Measurements from ENCODE around the gene CNTROB.

The CNTROB gene

DNA sequence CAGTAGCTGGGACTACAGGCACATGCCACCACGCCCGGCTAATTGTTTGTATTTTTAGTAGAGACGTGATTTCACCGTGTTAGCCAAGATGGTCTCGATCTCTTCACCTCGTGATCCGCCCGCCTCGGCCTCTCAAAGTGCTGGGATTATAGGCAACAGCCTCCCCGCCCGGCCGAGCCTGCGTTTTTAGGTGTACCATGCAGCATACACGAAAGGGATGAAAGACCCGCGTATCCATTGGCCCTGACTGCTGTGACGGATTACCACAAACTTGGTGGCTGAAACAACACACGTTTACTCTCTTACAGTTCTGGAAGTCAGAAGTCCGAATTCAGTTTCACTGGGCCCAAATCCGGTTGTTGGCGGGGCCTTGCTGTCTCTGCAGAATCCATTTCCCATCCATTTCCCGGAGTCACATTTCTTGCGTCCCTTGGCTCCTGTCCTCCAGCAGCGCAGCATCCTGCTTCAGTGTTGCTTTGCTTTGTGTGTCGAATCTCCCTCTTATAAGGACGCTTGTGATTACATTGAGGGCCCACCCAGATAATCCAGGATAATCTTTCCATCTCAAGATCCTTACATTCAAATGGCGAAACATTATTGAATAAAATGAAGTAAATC is 62.1 kb downstream of the CNTROB start:
- H3K27ac ChIP-seq = no peak overlapping the region
- no peak for DNase-seq (ENCODE audit: low spot score)
- TF ChIP-seq, protein P1, sequence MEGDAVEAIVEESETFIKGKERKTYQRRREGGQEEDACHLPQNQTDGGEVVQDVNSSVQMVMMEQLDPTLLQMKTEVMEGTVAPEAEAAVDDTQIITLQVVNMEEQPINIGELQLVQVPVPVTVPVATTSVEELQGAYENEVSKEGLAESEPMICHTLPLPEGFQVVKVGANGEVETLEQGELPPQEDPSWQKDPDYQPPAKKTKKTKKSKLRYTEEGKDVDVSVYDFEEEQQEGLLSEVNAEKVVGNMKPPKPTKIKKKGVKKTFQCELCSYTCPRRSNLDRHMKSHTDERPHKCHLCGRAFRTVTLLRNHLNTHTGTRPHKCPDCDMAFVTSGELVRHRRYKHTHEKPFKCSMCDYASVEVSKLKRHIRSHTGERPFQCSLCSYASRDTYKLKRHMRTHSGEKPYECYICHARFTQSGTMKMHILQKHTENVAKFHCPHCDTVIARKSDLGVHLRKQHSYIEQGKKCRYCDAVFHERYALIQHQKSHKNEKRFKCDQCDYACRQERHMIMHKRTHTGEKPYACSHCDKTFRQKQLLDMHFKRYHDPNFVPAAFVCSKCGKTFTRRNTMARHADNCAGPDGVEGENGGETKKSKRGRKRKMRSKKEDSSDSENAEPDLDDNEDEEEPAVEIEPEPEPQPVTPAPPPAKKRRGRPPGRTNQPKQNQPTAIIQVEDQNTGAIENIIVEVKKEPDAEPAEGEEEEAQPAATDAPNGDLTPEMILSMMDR (conservative IDR thresholded peaks at IDR 0.05; ENCODE audit: low read depth) = no peak
- ChIA-PET CTCF (interaction anchor here (1.6 kb wide), 1 partner anchor 63 kb away, joined by 8 read pairs; no protein-coding TSS in a partner anchor), POLR2A (ENCODE audit: low non-redundant PET) (no interaction called here)

DNA sequence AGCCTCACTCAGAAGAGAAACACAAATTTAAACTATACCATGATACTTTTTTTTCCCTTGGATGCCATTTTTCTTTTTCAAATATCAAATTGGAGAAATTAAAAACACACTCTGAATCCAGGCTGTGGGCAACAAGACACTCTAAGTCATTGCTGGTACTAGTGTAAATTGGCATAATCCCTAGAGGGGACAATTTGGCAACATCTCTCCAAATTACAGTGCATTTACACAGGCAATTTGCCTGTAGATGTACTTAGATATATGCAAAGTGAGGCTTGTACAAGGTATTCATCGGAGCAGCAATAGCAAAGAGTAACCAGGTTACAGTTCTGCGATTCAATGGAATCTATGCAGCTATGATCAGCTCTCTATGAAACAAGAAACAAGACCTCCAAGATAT is 63.7 kb downstream of the CNTROB start:
- ChIA-PET POLR2A (ENCODE audit: low non-redundant PET) (no interaction called here), CTCF (no interaction called here)

DNA sequence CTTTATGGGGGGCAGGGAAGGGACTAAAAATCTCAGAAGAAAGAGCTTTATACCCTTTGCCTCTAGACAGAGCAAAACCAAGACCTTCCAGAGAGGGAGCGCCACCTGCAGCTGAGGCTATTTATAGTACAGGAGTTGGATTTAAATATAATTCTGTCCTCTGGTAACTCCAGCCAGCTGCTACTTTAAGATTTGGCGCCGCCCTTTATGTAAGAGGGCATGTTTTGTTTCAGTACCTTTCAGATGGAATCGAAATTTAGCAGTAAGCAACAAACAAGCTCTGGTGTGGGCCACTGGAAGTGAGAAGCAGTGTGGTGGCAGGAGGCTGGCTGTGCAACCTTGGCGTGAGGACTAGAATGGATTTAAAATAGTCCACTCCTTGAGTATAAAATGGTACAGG is 65.2 kb downstream of the CNTROB start:
- TF ChIP-seq, protein P1 (conservative IDR thresholded peaks at IDR 0.05; ENCODE audit: low read depth) = peak; percentile 34
- H3K27ac ChIP-seq = no peak overlapping the region
- no peak for DNase-seq (ENCODE audit: low spot score)
- POLR2A ChIA-PET (ENCODE audit: low non-redundant PET) = no interaction called here
- CTCF ChIA-PET = interaction anchor here (0.6 to 1.6 kb wide), 9 partner anchors 7 to 254 kb away, joined by 3 to 10 read pairs (median 4); partner anchors contain the start of gene RNF227

More for the DNA sequence above, 63.7 kb downstream of the CNTROB start:
- H3K27ac ChIP-seq = no peak overlapping the region
- TF ChIP-seq, protein P1 (conservative IDR thresholded peaks at IDR 0.05; ENCODE audit: low read depth) = no peak
- DNase-seq (ENCODE audit: low spot score) = no peak
